Thoracic aorta (tissue), 2 donors: ENCODE data around the gene PNMA8B. TPM values are rescaled to one million over a fixed set of nuclear protein-coding genes. Genes with fewer than 3 reads are reported as not detected.
A peak's percentile ranks its signal among the peaks of the same experiment; 100 is the strongest.

ENCODE experiments used
- ATAC-seq: fragments of 150-250 bp; one replicate; pipeline ENCODE4 v1.8.0; 2017; ENCODE audit warnings: low read depth; ENCODE audit not compliant: insufficient number of reproducible peaks, low FRiP score
- DNase-seq: peaks from one replicate; pipeline ENCODE4 v3.0.0-alpha.2; 2020; ENCODE audit warnings: low spot score
- H3K27ac ChIP-seq, 2 donors: fragments of 200-600 bp; sonication (generic); 1 replicate in 1 of 2; 2 replicates in 1 of 2; pipeline ENCODE4 v1.5.1; 2016; ENCODE audit warnings: mild to moderate bottlenecking in 2 of 2, moderate library complexity in 2 of 2
- H3K27me3 ChIP-seq: fragments of 200-600 bp; sonication (generic); replicated peaks from 2 replicates; pipeline ENCODE4 v1.6.0; 2016; ENCODE audit warnings: mild to moderate bottlenecking; ENCODE audit not compliant: insufficient read depth
- H3K36me3 ChIP-seq: fragments of 200-600 bp; sonication (generic); one replicate; pipeline ENCODE4 v1.5.1; 2016
- H3K4me1 ChIP-seq, 2 donors: fragments of 200-600 bp; sonication (generic); 1 replicate in 1 of 2; 2 replicates in 1 of 2; pipeline versions ENCODE4 v1.5.1 to v1.6.0; 2016; ENCODE audit warnings: low read depth in 2 of 2, mild to moderate bottlenecking in 1 of 2; ENCODE audit not compliant: control insufficient read depth in 1 of 2
- H3K4me3 ChIP-seq: fragments of 200-600 bp; sonication (generic); 2 replicates; pipeline ENCODE4 v1.5.1; 2016; ENCODE audit warnings: mild to moderate bottlenecking
- H3K9me3 ChIP-seq: fragments of 200-600 bp; sonication (generic); 2 replicates; pipeline ENCODE4 v1.5.1; 2016
- total RNA-seq, 2 donors: library from RNA; depleted of rRNA; stranded (reverse); fragments of >200 nt; gene quantifications; one replicate each; pipeline versions ENCODE4 v1.1.0 to v1.2.3, GENCODE V29; 2016
- TF ChIP-seq, protein P1 (sequence below): fragments of 200-600 bp; sonication (generic); IDR thresholded peaks from one replicate; pipeline ENCODE4 v1.5.1; 2019; ENCODE audit warnings: antibody characterized with exemption

PNMA8B gene
- total RNA-seq, 2 donors from 2014 or later = 4.4 to 4.9 TPM

DNA sequence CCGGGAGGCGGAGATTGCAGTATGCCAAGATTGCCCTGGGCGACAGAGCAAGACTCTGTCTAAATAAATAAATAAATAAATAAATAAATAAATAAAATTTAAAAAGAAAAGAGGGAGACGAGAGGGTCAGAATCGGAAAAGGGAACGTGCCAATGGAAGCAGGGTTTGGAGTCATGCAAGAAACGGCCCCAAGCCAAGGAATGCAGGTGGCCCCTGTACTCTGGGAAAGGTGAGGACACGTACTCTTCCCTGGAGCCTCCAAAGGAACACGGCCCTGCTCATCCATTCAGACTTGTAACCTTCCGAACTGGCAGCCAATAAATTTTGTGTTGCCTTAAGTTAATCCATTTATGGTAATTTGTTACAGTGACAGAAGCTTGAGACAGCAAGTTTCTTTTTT is 47.1 kb downstream of the PNMA8B start:
- no peaks in the 10 kb centered on the region for H3K9me3 ChIP-seq
- H3K36me3 ChIP-seq = no peaks in the 10 kb centered on the region
- TF ChIP-seq, protein P1, sequence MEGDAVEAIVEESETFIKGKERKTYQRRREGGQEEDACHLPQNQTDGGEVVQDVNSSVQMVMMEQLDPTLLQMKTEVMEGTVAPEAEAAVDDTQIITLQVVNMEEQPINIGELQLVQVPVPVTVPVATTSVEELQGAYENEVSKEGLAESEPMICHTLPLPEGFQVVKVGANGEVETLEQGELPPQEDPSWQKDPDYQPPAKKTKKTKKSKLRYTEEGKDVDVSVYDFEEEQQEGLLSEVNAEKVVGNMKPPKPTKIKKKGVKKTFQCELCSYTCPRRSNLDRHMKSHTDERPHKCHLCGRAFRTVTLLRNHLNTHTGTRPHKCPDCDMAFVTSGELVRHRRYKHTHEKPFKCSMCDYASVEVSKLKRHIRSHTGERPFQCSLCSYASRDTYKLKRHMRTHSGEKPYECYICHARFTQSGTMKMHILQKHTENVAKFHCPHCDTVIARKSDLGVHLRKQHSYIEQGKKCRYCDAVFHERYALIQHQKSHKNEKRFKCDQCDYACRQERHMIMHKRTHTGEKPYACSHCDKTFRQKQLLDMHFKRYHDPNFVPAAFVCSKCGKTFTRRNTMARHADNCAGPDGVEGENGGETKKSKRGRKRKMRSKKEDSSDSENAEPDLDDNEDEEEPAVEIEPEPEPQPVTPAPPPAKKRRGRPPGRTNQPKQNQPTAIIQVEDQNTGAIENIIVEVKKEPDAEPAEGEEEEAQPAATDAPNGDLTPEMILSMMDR = no peak
- DNase-seq (no peak), ATAC-seq (no peak)
- H3K4me1 ChIP-seq = peaks cover 8 to 65% of the 10 kb centered on the region in 2 donors
- H3K27me3 ChIP-seq = no peaks in the 10 kb centered on the region
- no peak overlapping the region for H3K4me3 ChIP-seq
- H3K27ac ChIP-seq = peak overlapping the region; percentile 75 to 94

DNA sequence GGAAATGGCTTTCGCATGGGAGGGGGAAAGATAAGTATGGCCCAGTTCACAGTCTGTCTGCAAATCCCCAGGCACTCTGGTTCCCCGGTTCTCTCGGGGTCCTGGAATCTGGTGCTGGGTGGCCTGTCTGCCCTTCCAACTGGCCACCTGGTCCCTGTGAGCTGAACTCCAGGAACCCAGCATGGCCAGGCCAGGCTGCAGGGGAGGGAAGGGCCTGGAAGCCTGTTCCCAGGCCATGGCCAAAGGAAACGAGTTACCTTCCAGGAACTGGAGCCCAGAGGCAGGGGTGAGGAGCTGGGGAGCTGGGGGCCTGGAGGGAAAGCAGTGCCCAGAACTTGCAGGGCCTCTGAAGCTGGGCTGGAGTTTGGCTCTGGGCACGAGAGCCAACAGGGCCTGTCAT is 47.8 kb downstream of the PNMA8B start:
- H3K27me3 ChIP-seq = no peaks in the 10 kb centered on the region
- no peak overlapping the region for H3K4me3 ChIP-seq
- peak overlapping the region; percentile 75 to 94 for H3K27ac ChIP-seq
- H3K36me3 ChIP-seq = no peaks in the 10 kb centered on the region
- H3K9me3 ChIP-seq = no peaks in the 10 kb centered on the region
- DNase-seq (no peak), ATAC-seq (no peak)
- TF ChIP-seq, protein P1 = no peak
- H3K4me1 ChIP-seq = peaks cover 8 to 70% of the 10 kb centered on the region in 2 donors

DNA sequence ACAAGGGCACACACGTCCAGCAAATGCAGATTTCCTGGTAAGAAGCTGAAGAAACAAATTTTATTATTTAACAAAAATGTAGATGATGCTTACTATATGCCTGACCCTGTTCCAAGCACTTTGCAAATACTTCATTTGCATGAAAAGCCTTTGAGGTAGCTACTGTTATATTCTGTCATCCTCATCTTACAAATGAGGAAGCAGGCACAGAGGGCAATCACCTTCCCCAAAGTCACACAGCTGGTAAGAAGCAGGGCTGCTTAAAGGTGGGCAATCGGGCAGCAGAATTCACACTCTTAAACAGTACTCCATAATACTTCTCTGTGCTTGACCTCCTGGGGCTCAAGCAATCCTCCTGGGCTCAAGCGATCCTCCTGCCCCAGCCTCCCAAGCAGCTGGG is 48.7 kb downstream of the PNMA8B start:
- H3K27me3 ChIP-seq = no peaks in the 10 kb centered on the region
- no peak overlapping the region for H3K4me3 ChIP-seq
- no peak for ATAC-seq
- no peaks in the 10 kb centered on the region for H3K9me3 ChIP-seq
- DNase-seq = no peak
- peaks cover 13 to 73% of the 10 kb centered on the region in 2 donors for H3K4me1 ChIP-seq
- no peaks in the 10 kb centered on the region for H3K36me3 ChIP-seq
- TF ChIP-seq, protein P1 = no peak
- peak overlapping the region; percentile 75 to 94 for H3K27ac ChIP-seq

DNA sequence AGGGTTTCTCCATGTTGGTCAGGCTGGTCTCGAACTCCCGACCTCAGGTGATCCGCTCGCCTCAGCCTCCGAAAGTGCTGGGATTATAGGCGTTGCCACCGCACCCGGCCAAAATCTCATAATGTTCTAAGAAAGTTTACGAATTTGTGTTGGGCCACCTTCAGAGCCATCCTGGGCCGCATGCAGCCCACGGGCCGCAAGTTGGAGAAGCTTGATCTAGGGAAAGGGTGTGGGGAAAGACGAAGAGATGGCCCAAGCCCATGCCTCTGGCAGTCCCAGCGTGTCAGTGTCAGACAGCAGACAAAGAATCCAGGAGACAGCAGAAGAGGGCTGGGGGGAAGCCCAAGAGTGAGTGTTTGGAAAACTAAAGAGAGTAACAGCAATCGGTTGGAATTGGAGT is 49.6 kb downstream of the PNMA8B start:
- ATAC-seq = no peak
- H3K27me3 ChIP-seq = no peaks in the 10 kb centered on the region
- H3K4me3 ChIP-seq = no peak overlapping the region
- no peak for DNase-seq
- TF ChIP-seq, protein P1 = no peak
- peaks cover 14 to 73% of the 10 kb centered on the region in 2 donors for H3K4me1 ChIP-seq
- H3K9me3 ChIP-seq = no peaks in the 10 kb centered on the region
- H3K27ac ChIP-seq = no peak overlapping the region
- no peaks in the 10 kb centered on the region for H3K36me3 ChIP-seq

DNA sequence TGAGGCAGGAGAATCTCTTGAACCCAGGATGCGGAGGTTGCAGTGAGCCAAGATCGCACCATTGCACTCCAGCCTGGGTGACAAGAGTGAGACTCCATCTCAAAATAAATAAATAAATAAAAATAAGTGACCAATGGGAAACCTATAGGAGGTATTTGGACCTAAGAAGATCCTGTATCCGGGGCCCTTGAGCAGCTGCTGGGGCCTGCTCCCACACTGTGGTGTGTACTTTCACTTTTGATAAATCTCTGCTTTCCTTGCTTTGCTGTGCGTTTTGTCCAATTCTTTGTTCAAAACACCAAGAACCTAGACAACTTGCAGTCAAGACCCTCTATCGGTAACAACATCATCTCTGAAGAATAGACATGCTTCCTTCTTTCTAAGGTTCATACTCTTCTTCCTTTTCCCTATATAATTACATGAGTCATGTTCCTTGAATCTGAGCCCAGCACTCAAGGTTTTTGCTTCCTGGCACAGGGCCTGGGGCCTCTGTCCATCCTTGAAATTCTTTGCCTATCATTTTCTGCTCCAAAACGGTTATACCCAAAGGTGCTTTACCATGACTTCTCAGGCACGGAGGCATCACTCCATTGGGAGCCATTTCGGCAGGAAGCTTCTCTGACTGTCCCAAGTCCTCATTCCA is 52.7 kb downstream of the PNMA8B start:
- TF ChIP-seq, protein P1 = no peak
- peak overlapping the region; percentile 5 to 62 for H3K27ac ChIP-seq

More for the DNA sequence above, 52.7 kb downstream of the PNMA8B start:
- Histone ChIP-seq H3K4me1 (peaks cover 12 to 46% of the 10 kb centered on the region in 2 donors), H3K9me3 (no peaks in the 10 kb centered on the region), H3K36me3 (no peaks in the 10 kb centered on the region), H3K4me3 (peak overlapping the region; percentile 30), H3K27me3 (no peaks in the 10 kb centered on the region)
- ATAC-seq = no peak
- no peak for DNase-seq
